Hypothalamus (tissue), 51 donors: Measurements from ENCODE around the gene CCR1.

Experiments
- DNase-seq, 51 donors: peaks; one replicate each; lab custom pipeline; 2025; lab: John Stamatoyannopoulos, UW

The CCR1 gene

GRCh38 chr3:46208167-46208704 lies at the start of gene CCR1:
TSS of gene CCR1 (minus strand) at chr3:46208313. CDS start at chr3:46204313, 4,000 bp downstream.
- DNase-seq = peak in 17 of 51 donors; percentile 4 to 46 (median 17)

DNA sequence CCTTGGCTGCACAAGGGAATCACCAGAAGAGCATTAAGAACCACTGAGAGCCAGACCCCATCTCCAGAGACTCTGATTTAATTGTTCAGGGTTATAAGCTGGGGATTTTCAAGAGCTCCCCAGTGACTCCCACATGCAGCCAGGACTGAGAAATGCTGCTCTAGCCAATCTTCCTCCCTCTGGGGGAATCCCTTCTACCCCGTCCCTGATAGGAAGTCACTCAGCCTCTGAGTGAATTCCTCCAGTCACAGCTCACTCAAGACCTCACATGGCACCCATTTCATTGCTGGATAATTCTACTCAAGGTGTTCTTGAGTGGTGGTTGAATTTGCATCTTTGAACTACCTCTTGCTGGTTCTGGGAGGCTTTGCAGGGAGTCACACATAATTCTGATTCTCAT lies 44.9 kb upstream of the CCR1 start:
- no peak for DNase-seq

DNA sequence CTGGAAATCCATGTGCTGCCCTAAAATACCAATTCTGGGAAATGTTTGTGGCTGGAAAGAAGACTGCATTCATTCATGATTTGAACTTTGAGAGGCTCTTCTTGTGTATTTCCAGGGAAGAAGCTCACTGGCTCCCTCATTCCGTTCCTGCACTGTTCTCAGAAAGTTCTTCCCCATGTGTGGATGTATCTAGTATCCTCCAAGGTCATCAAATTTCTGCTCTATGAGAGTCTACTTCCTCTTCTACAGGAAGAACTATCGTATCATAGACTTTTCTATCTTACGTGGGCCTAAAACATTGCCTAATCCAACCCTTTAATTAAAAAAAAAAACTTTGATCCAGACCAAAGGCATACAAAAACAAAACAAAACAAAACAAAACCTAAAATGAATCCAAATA lies 37.0 kb upstream of the CCR1 start:
- no peak for DNase-seq

GRCh38 chr3:46243560-46243959 lies 35.4 kb upstream of the CCR1 start:
- no peak for DNase-seq

GRCh38 chr3:46242120-46242519 lies 34.0 kb upstream of the CCR1 start, which contains the start of gene CCR3:
TSS of gene CCR3 (plus strand) at chr3:46242460. CDS start at chr3:46265159, 22,699 bp downstream.
- DNase-seq = no peak

DNA sequence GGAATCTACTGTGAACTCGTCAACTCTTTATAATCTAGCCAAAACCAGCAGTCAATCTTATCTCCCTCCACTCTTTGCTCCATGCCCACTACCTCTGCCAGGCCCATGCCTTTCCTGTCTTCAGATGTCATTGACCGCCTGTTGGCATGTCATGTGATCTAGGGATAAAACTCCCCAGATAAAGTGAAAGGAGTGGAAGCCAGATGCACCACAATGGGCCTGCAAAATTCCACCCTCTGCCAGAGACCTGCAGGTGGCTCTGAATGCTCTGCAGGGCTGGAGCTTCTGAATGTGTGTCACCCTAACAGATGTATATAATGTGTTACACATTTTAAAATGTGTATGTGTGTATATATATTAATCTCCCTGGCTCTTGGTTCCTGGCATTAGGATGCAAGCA lies 31.8 kb upstream of the CCR1 start:
- DNase-seq = no peak

GRCh38 chr3:46239301-46239938 lies 31.3 kb upstream of the CCR1 start:
- DNase-seq = no peak

DNA sequence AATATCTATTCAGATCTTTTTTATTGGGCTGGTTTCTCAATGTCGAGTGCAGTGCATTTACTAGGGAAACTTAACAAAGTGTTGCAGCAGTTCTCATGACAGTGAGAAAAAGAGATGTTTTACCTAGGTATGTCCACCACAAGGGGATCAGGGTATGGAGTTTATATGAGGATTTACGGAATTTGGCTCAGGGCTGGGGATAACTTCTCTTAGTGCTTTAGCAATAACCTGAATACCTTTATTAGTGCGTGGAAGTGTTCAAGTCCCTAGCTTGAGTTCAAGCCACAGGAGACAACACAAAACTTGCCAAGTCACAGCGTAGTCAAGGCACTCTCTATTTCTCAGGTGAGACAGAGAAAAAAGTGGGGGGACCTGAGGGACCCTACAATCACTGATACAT lies 30.3 kb upstream of the CCR1 start:
- no peak for DNase-seq

GRCh38 chr3:46236294-46237054 lies 28.4 kb upstream of the CCR1 start:
- no peak for DNase-seq

DNA sequence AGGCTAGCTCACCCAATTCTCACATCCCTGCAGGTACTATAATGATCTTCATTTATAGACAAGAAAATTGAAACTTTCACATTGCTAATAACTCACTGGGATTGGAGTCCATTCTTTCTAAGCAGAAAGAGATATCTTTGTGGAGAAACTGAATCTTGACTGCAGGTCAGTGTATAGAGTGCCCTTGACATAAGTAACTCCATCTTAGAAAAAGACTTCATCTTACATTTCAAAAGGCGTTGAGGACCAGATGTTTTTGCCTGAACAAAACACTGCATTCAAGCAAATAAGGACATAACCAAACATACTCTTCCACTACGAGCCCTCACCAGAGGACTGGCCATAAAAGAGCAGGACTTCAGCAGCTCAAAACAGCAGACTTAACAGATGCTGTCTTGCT lies 27.3 kb upstream of the CCR1 start:
- DNase-seq = no peak

- DNase-seq = no peak
Observed at GRCh38 chr3:46233194-46233593, 25.1 kb upstream of the CCR1 start.

DNA sequence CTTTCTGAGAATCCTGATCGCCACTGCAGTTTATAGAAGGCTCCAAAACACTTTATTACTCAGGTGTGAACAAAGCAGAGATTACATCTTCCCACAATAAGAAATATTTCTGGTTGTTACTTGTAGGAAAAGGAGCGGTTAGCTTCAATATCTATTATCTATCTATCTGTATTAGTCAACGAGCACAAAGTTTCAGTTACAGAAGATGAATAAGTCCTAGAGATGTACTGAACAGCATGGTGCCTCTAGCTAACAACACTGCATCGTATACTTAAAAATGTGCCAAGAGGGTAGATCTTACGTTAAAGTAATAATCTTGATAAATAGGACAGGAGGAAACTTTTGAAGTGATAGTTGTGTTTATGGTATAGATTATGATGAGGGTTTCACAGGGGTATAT lies 23.2 kb upstream of the CCR1 start:
- no peak for DNase-seq

DNA sequence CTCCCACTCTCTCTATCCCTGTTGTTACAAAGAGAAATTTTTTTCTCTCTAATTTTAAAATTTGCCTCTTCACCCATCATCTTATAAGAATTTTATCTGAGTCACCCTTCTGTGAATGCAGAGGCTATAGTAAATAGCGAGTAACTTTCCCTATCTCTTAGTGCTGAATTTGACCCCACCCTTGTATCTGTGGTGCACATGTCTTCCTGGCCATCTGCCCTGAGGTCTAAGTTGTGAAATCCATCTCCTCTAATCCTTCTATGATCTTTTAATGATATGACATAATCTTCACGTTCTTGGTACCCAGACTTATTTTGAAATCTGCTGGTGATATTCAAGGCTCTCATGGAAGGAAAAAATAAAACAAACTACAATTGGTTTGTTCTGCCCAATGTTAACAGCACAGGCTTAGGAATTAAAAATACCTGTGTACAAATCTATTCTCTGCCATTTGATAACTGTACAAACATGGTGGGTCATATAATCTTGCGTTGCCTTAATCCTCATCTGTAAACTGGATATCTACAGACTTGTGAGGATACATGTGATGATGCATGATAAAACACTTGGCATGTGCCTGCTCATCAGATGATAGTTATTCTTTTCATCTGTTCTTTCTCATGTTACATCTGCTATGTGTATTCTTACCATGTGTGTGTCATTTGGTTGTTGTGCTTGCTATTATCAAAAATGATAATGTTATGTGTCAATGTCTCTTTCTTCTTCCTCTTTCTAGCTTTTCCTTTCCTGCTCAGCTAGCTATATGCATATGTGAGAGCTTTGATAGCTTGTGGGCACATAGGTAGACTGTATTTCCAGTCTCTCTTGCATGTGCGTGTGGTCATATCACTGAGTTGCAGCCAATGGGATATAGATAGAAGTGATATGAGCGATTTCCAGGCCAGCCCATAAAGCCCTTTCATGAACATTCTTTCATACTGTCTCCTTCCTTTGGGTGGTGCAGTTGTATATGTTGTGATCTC lies 20.4 kb upstream of the CCR1 start:
- no peak for DNase-seq

GRCh38 chr3:46222435-46223161 lies 14.5 kb upstream of the CCR1 start:
- DNase-seq = no peak

DNA sequence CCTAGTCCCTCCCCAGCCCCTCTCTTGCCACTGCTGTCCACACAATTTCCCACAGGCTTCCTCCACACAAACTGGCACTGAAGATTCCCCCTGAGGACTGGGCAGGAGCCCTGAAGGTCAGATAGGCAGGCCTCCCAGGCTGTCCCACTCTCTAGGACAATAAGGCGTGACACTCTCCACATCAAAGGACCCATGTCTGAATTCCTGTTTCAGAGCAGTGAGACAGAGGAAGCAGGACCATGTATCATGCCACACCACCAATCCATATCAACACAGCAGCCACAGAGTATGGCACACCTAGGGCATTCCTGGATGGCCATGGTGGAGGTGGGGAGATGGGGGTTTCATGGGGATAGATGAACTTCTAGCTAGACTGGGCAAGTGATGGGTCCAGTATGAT lies 13.8 kb upstream of the CCR1 start:
- DNase-seq = no peak

DNA sequence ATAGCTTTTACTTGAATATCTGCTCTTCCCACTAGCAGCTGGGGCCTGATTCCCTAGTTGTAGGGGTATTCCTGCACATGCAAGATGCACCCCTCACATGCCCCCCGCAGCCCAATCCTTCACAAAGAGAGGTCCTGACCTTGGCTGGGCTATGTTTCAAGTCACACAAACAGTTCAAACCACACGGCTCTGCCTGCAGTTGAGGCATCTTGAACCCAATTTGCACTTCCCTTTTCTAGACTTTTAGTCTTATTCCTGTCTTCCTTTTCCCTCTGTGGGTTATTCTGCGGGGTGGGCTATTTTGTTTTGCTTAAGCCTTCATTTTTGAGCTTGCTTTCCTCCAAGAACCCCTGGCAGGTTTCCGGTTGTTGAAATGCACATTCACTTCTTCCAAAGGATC lies 13.3 kb upstream of the CCR1 start:
- no peak for DNase-seq

DNA sequence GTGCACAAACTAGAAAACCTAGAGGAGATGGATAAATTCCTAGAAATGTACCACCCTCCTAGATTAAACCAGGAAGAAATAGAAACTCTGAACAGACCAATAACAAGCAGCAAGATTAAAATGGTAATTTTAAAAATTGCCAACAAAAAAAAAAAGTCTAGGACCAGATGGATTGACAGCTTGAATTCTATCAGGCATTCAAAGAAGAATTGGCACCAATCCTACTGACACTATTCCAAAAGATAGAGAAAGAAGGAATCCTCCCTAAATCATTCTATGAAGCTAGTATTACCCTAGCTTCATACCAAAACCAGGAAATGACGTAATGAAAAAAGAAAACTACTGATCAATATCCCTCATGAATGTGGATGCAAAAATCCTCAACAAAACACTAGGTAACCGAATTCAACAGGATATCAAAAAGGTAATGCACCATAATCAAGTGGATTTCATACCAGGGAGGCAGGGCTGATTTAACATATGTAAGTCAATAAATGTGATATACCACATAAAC lies 10.1 kb upstream of the CCR1 start:
- no peak for DNase-seq

DNA sequence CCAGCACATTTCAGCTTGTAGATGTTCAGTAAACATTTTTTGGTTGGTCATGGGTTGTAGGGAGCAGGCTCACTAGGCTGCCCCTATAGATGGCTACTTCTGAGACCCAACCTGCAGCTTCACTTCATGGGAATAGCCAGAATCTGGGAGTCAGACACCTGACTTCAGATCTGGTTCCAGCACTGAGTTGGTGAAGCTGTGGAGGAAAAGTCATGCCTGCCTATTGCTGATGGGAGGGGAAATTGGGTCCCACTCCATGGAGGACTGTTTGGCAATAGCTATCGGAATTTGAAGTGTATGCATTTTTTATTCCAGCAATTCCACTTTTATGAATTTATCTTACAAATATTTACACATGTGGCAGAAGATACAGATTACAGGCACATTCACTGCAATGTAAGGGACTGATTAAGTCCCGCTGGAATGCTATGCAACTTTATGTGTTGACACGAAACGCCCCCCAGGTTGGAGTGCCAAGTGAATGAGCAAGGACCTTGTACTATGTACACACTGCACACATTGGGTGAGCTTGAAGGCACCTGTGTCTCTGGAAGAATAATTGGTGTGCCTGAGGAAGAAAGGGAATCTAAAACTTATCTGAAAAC lies 7.8 kb upstream of the CCR1 start:
- no peak for DNase-seq

- no peak for DNase-seq
Observed at GRCh38 chr3:46214751-46215352, 6.7 kb upstream of the CCR1 start.
